GM19372 (cell line): ENCODE data around the gene PARPBP.
"Not testable (repeated sequence)": the region's sequence is repeated elsewhere in the genome, so short reads cannot be mapped to it uniquely, and the experiment has no call there.

Source experiments
- ATAC-seq: cut with Tn5 transposase; IDR thresholded peaks from one replicate; pipeline ENCODE4 v1.9.1; 2021; ENCODE audit warnings: mild to moderate bottlenecking, low read depth, moderate library complexity; ENCODE audit not compliant: unreplicated experiment

PARPBP gene

GRCh38 chr12:102240859-102241258 lies 120.9 kb downstream of the PARPBP start:
- ATAC-seq, result not testable (repeated sequence)
